Measurements from ENCODE around the gene CALCR.
"Not testable (repeated sequence)": the region's sequence is repeated elsewhere in the genome, so short reads cannot be mapped to it uniquely, and the experiment has no call there.

Gene CALCR

DNA sequence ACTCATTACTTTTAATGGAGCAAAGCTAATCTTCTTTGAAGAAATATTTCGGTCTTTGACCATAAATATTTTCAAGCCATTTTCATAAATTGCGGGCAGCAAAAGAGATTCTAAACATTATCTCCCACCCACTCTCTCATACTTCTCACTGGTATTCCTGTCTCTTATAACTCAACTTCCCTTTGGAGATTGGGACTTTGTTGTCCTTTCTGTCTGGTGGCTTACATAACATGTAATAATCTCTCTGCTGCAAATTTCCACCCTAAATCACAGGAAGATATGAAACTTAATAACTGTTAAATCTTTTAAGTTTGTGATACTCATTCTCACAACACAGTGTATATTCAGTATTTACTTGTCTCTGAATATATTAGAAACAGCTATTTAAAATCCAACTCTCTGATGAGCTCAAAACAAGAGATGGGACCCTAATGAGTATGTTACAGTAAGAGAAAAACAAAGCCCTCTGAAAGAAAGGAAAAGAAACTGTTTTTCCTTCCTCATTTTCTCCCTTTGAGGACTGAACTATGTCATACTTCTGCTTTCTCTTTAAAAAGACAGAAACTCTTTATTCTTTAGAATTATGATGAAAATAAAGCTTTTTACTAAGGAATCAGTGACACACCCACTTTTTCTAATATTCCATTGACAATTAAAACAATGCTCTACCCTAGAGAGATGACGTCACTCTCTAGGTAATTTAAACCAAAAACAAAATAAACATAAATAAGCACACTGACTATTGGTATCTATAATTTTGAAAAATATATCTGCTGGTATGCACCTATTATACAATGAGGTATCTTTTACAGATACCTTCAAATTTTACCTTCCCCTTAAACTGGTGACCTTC lies 14.7 kb downstream of the CALCR start:
- DNase-seq, result no peak

DNA sequence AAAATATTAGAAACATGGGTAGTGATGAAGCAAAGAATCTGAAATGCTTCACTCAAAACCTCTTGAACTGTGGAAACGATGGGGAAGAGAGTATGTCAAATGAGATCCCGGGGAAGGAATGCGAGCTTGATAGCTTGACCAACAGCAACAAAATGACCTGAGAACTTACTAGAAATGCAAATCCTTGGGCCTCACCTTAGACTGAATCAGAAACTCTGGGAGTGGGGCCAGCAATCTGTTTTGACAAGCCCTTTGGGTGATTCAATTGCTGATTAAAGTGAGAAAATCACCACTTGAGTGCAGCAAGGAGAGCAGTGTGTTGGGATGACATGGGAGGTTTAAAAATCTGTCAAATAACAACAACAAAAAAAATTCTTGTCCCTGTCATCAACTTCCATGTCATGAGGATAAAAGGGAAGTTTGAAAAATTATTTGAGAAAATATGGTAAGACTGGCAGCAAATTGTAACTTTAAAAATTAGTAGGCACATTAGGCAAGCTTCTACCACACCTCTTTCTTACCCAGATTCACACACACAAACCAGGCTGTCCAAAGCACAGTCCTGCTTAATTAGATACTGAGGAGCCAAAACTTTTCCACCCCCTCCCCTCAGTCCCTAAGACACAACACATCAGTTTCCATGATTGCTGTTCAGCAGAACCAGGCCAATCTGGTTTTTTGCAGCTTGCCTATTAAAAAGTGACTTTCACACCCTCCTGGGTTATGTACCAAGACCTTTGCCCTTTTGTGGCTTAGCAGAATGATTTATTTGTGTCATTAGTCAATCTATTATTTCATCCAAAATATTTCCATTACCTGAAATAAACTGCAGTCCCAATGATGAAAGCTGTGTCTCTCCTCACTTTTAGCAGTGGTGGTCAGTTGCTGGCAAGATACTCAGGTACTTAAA lies 15.6 kb downstream of the CALCR start:
- DNase-seq, result no peak

DNA sequence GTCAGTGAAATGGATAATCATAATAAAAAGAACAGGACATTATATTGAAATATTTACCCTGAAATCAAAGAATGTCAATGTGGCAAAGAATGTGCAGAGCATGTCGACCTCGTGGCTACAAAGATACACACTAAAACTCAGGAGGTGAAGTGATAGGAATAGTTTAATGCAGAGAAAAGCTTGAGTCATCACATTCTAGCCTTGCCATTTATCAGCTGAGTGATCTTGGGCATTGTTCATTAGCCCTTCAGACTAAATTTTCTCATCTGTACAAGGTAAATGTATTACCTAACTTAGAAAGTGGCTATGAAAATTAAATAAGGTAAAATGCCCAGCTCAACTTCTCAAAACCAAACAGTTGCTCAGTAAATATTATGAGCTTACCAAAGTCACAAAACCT lies 22.6 kb downstream of the CALCR start:
- no peak for DNase-seq

DNA sequence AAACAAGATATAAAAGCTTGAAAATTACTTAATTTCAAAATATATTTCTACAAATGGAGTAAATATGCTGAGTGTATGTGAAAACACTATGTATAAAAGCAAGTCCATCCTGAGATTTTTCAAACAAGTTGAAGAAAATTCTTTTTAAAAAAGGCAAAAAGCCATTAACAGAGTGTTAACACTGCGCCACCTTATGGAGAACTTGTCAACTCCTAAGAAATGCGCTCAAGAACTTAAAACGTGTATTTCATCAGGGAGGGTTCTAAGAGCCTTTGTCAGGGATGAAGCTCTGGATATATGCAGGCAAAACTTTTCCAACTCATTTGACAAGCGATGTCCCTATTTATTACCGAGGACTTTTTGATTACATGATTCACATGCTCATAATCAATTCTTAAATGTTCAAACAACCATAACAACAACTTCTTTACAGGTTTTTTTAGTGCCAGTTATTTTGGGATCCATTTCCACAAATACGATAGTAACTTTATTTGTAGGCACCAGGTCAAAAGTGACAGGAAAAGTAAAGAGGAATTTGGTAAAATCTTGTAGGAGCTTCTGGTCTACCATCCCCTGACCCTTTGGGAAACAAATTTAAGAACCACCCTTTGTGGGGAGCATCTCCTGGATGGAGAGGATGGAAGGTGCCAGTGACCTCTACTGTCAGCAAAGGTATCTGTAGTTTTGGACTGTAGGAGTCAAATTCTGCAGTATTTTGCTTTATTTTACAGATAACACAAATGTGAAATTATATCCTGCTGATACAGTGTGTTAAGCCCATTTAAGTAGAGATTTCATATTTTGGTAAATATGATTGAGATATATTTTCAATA lies 23.2 kb downstream of the CALCR start:
- no peak for DNase-seq

DNA sequence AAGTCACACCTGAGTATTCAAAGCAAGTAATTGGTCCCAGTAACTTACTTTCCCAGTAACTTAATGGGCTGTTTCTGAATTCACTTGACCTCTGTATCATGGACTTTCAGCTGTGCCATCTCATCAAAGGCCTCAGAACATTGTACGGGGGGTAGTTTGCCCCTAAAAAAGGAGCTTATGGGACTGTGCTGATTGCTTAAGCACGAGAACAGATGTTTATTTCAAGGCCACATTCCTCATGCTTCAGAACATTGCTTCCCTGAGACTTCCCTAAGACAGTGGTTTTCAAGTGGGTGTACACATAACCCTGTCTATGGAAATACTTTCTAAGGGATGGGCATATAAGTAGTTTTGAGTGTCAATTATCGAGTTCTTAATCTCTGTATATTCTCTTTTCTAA lies 26.8 kb downstream of the CALCR start:
- DNase-seq, result no peak

DNA sequence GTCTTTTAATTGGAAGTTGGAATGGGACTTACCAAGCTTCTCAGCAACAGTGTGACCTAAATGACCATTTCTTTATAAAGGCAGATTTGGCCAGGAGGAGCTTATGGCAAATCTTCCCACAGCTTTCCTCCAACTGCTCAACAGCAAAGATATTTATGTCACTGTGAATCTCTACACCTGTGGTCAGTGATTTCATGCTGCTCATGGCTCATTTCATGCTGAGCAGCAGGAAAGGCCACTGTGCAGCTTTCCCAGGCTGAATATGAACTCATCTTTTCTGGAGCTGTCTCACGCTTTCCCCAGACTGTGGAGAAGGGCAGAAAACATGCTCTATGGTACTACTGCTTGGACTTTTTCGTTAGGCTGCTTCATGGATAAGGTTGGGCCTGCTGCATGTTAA lies 29.8 kb downstream of the CALCR start:
- DNase-seq, result no peak

DNA sequence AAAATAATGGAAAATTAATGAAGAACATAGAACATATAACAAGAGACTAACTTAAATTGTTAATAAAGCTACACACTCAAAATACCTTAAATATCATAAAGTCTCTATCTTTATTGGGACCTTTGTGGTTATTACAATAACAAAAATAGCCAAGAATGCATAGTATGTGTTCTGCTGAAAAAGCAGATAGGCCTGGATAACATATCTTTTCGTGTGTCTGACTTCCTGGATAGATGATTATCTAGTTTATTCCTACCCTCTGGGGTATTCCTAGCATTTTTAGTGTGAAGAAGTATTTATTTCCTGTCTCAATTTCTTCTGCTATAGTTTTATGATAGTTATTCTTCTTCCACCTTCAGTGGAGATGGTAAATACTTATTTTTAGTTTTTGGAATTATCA lies 36.5 kb downstream of the CALCR start:
- DNase-seq, result no peak

DNA sequence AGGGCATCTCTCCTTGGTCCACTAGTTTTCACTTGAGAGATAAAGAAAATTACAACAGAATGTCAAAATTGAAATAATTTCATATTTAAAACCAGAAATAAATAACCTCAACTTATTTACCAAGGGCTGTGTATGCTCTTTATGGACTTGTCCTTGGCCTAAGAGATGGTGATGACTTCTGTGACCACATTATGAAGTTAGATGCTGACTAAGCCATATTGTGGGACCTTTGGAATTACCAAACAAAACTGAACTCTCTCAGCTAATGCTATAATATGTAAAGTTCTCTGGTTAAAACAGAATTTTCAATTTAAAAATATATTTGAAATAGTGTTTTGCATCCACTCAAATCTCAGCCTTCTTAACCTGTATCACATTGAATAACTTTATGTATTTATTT lies 38.9 kb downstream of the CALCR start:
- no peak for DNase-seq

DNA sequence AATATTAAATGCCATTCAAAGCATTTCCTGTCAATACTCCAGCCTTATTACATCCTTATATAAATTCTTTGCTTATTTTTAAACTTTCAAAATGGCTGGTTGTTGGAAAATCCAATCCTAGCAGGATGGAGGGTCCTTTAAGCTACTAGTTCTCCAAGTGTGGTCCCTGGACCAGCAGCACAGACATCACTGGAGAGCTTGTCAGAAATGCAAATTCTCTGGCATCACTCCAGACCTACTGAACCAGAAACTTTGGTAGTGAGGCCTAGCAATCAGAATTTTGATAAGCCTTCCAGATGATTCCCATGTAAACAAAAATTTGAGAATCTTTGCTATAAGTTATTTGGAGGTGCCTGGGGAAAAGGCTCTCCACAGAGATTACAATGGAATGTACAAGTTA lies 43.8 kb downstream of the CALCR start:
- DNase-seq, result no peak

DNA sequence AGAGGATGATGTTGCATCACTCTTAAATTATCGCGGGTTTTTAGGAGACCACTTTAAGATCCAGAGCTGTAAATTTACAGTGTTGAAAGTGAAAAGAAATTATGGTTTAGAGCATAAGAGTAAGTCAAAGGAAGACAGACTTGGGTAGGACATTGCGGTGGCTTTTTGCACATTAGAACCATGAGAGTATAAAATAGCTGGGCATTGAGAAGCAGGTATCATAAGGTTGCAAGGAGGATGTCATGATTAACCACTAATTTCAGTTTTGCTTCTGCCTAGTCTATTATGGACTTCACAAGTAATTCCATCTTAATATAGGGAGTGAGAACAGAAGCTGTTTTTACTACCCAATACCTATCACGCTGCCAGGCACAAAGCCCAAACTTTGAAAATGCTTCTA lies 57.7 kb downstream of the CALCR start:
- no peak for DNase-seq

DNA sequence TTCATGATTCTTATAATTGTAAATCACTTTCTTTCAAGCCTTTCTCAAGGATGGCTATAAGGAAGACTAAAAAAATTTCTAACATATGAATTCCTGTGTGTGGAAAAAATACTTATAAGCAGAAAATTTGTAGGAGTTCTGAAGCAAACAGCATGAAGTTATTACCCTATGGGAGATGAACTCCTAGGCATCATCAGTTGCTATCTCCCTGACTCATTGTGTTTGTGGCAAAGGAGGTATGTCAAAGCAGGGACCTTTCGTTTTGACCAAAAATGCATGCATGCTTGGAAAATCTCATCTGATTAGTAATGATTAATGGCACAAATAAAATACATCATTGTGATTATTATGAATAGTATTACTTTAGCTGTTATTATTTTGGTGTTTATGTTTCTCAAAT lies 59.4 kb downstream of the CALCR start:
- DNase-seq, result no peak

DNA sequence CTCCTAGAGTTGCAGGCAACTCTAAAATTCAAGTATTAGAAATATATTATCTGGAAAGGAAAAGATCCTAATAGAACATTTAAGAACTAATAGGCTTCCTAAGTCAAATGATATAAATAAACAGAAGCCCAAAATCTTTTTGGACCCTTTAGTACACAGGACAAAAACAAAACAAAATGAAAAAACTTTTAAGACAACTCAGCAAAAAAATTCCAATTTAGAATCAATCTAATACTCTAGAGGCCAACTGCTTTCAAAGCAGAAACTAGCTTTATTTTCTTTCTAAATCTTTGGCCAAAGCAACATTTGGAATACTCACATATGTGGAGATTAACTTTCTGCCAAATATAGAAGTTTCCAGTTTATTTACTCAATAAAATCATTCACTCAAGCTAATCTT lies 65.2 kb downstream of the CALCR start:
- DNase-seq, result no peak

DNA sequence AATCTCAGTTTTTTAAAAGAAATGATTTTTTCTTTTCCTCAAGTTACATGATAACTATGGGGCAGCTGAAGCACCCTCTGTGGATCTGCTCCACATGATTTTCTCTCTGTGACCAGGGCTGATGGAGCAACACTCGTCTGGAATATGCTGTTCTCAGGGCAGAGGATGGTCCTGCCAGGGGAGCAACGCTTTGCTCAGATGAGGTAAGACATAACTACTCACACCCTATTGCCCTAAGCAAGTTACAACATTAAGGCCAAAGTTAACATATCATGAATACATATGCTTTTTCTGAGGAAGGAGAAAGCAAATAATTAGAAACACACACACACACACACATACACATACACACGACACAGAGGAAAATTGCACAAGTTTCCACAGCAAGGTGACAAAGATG lies 71.4 kb downstream of the CALCR start:
- DNase-seq, result no peak

DNA sequence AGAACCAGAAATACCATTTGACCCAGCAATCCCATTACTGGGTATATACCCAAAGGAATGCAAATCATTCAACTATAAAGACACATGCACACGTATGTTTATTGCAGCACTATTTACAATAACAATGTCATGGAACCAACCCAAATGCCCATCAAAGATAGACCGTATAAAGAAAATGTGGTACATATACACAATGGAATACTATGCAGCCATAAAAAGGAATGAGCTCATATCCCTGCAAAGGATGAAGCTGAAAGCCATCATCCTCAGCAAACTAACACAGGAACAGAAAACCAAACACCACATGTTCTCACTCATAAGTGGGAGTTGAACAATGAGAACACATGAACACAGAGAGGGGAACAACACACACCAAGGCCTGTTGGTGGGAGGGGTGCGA lies 82.7 kb downstream of the CALCR start:
- DNase-seq, result not testable (repeated sequence)

DNA sequence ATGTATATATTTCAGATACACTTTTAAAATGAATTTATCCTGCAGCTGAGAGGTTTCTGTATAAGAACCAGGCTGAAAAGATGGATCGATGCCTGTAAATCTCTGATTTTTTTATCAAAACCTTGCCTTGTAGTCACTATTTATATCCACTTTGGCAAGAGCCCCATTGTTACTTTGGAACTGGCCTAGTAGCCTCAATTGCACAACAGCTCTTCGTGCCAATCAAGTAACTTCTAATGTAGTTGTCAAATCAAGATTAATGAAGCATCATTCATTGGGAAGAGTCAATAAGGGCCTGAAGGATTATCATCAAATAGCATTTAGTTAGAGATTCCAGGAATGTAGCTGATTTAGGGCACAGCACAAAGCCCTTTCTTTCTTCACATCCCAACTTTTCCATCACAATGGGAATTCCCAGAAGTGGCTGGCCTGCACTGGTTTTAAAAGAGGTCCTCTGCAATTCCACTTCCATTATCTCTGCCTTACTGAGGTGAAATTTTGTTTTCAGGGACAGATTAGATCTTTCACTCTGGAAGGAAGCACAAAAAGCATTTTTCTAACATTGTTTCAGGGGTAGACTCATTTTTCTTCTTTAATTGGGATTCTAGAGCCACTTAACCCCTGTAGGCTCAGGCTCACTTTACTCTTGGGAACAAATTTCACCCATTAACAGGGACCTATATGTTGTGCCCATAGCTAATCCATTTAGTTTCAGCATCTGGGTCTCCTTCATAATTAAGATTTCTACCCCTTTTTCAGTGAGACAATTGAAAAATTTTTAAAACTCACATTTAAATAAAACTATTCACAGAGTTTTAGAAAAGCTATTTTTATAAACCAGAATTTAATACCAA lies 97.8 kb downstream of the CALCR start:
- no peak for DNase-seq

DNA sequence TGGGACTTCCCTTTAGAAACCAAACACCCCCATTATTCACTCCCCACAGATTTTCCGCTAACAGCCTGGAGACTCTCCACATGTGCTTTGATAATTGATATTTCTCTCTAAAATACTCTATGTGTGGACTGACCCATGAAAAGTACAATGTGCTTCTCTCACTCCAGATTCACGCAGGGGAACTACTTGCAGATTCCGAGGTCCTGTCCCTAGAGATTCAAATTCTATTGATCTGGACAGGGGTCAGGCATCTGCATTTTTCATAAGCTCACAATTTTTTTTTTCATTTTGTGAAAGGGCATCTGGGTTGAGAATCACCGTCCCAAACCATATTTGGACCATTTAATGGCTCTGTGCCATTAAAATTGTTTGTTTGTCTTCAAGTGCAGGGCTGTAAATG lies 98.7 kb downstream of the CALCR start:
- no peak for DNase-seq

DNA sequence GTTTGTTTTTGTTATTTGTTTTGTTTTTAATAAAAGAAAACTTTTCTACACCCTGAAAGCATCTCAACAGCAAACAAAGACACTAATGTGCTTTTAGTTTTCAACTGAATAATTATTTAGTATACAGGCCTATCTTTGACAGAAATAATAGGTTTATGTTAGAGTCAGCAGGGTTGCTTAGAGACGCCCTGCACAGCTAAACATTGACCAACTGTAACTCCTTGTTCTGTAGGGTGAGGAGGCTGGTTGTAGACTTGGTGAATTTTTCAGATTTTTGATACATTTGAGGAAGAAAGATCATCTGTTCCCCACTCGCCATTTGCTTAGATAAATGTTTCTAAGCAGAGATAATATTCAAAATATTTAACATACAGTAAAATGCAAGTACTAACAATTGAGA lies 103.1 kb downstream of the CALCR start:
- DNase-seq, result no peak

DNA sequence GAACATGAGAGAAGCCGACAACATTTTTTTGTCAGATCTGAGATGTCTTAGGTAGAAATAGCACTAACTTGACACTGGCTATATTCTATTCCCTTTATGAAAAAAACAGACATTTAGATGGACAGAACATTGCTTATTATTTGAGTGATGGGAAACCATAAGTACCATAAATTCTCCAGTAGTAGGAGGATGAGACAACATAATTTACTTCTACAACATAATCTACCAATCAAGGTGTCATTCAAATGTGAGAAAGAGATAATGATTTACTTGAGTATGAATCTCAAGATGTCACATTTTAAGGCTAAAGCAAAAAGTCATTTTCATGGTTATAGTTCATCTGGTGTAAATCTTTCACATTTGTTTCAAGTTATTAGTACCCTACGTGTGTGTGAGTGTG lies 110.8 kb downstream of the CALCR start:
- DNase-seq, result no peak

DNA sequence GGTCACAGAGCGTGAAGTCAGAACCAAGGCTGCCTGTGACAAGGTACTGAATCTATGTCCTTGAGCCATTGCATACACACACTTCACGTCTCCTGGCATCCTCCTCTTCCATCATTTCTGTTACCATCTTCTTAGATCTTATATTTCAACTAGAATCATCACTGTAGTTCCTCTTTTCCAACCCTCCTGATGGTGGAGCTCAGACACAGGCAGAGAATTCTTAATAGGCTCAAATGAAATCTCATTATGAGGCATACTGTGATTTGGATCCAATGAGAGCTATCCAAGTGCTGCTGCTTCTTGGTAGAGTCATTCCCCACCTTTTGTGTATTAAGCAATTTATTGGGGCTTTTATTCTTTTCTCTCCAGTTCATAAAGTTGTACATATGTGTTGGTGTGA lies 113.2 kb downstream of the CALCR start:
- no peak for DNase-seq

DNA sequence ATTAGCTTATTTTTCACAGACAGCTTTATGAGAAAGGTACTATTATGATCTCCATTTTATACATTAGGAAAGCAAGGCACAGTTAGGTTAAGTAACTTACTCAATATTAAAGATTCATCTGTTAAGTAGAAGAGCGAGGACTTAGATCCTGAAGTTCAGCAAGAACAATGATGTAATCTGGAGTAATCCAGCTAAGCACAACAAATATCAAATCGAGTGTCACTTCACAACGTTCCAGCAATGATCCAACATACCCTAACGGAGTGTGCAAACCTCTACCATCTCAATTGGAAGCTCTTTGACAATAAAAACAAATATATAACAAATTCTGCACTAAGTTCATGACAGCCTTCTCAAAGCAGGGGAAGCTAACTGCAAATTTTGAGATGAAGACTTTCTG lies 121.3 kb downstream of the CALCR start:
- no peak for DNase-seq

DNA sequence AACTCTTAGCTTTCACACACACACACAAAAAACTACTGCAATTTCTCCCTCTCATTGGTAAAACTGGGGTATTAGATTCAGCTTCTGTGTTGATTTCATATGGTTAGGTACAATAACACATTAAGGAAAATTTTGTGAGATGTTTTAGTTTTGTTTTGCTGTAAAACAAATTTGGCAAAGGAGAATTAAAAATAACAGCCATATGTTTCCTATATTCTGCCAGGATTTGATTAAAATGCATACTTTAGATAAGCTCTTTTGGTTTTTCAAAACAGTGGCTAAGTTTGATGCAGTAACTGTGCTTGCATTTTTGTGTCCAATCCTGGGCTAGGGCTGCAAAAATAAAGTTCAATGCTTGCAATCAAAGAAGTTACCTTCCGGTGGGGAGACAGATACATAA lies 126.3 kb downstream of the CALCR start:
- no peak for DNase-seq

DNA sequence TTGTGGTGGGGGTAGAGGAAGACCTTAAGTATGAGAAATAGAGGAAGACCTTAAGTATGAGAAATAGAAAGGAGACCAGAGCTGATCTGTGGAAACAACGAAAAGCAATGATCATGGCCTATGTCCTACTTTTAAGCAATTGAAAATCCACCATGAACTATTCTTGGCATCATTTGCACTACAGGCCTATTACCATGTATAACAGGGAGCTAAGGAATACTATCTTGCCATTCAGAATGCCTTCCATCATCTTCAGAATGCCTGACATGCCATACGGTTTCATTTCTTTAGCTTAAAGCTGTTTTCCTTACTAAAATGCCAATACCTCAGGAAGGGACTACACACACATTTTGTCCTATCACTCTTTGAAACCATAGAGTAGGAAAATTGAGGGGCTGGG lies 127.0 kb downstream of the CALCR start:
- no peak for DNase-seq
